Measurements from ENCODE around the gene CHADL. TPM values are rescaled to one million over a fixed set of nuclear protein-coding genes. Genes with fewer than 3 reads are reported as not detected.

Gene CHADL
- total and polyA plus RNA-seq, 2 of the 8 experiments (the other 6 are each of a cell fraction or from before 2014, with no cell fraction given), result 0.78 to 1.4 TPM

- TF ChIP-seq ASH2L (IDR thresholded peaks at IDR 0.05; ENCODE audit: low read length) (no peak), CHD2 (IDR thresholded peaks at IDR 0.05; ENCODE audit: low read length) (no peak)
These were observed 37.6 kb downstream of the CHADL start (continued) for GRCh38 chr22:41203118-41203517.
